SK-N-SH (cell line): ENCODE measurements around the gene CD274. TPM values are rescaled to one million over a fixed set of nuclear protein-coding genes. Genes with fewer than 3 reads are reported as not detected.

Experiments
- CTCF ChIA-PET: fragments of 300-600, 350-600 bp; formaldehyde crosslinking; extraction: SDS; loops from one replicate; lab custom pipeline; 2021; lab: Yijun Ruan, JAX
- POLR2A ChIA-PET: fragments of 350-600 bp; sonication (Branson Sonifier 250); formaldehyde crosslinking; extraction: SDS; loops from one replicate; lab custom pipeline; 2020; ENCODE audit warnings: antibody characterized with exemption, inconsistent platforms; lab: Yijun Ruan, JAX
- DNase-seq: peaks from one replicate; pipeline ENCODE4 v3.0.0; 2012
- H2AFZ ChIP-seq: fragments of 200-600 bp; sonication (generic); 2 replicates; pipeline ENCODE4 v1.8.1; 2016; ENCODE audit warnings: antibody characterized with exemption, mild to moderate bottlenecking, low read depth
- H3F3A ChIP-seq: fragments of 200-600 bp; sonication (generic); replicated peaks from 2 replicates; pipeline ENCODE3; 2016; ENCODE audit warnings: antibody characterized with exemption, mild to moderate bottlenecking; ENCODE audit not compliant: insufficient read depth
- H3K27ac ChIP-seq, 2 experiments: fragments of 200-500 bp in 1 of 2; fragments of 200-600 bp in 1 of 2; sonication (Bioruptor generic) in 1 of 2; sonication (generic), shearing (Covaris generic) in 1 of 2; 2 replicates each; pipeline versions ENCODE4 v1.5.1 to v1.6.1; 2014 to 2016; ENCODE audit warnings: low read depth in 2 of 2, inconsistent platforms in 1 of 2, low read length in 1 of 2, mild to moderate bottlenecking in 1 of 2, mixed read lengths in 1 of 2
- H3K27me3 ChIP-seq: fragments of 200-600 bp; sonication (generic), shearing (Covaris generic); 2 replicates; pipeline ENCODE4 v1.6.1; 2016; ENCODE audit warnings: mixed run types; ENCODE audit not compliant: insufficient read depth
- H3K36me3 ChIP-seq, 2 experiments: fragments of 200-500 bp in 1 of 2; fragments of 200-600 bp in 1 of 2; sonication (Bioruptor generic) in 1 of 2; sonication (generic) in 1 of 2; replicated peaks in 1 of 2; 2 replicates each; pipeline versions ENCODE3 to v1.5.1; 2014 to 2016; ENCODE audit warnings: low read length in 1 of 2, mild to moderate bottlenecking in 1 of 2; ENCODE audit not compliant: insufficient read depth in 2 of 2, control insufficient read depth in 1 of 2
- H3K4me1 ChIP-seq, 2 experiments: fragments of 200-500 bp in 1 of 2; fragments of 200-600 bp in 1 of 2; sonication (Bioruptor generic) in 1 of 2; sonication (generic), shearing (Covaris generic) in 1 of 2; 2 replicates each; pipeline versions ENCODE4 v1.5.1 to v1.6.1; 2014 to 2016; ENCODE audit warnings: low read depth in 1 of 2, low read length in 1 of 2, mixed run types in 1 of 2; ENCODE audit not compliant: insufficient read depth in 2 of 2, control insufficient read depth in 1 of 2
- H3K4me2 ChIP-seq: fragments of 200-600 bp; sonication (generic), shearing (Covaris generic); 2 replicates; pipeline ENCODE4 v1.6.1; 2017; ENCODE audit warnings: mixed run types
- H3K4me3 ChIP-seq, 2 experiments: fragments of 200-500 bp in 1 of 2; fragments of 200-600 bp in 1 of 2; sonication (Bioruptor generic) in 1 of 2; sonication (generic), shearing (Covaris generic) in 1 of 2; 2 replicates each; pipeline versions ENCODE4 v1.5.1 to v1.8.1; 2014 to 2016; ENCODE audit warnings: low read depth in 2 of 2, inconsistent platforms in 1 of 2, low read length in 1 of 2, mild to moderate bottlenecking in 1 of 2, mixed read lengths in 1 of 2, moderate library complexity in 1 of 2
- H3K79me2 ChIP-seq: fragments of 200-600 bp; sonication (generic); 2 replicates; pipeline ENCODE4 v1.8.1; 2017; ENCODE audit warnings: mild to moderate bottlenecking; ENCODE audit not compliant: insufficient read depth
- H3K9ac ChIP-seq: fragments of 200-600 bp; sonication (generic); 2 replicates; pipeline ENCODE4 v1.6.1; 2017; ENCODE audit warnings: mixed run types
- H3K9me2 ChIP-seq: fragments of 200-600 bp; sonication (generic); 2 replicates; pipeline ENCODE4 v1.6.1; 2017; ENCODE audit warnings: mixed run types
- H3K9me3 ChIP-seq: fragments of 200-600 bp; sonication (generic); 2 replicates; pipeline ENCODE4 v1.6.1; 2017; ENCODE audit warnings: mixed run types, mild to moderate bottlenecking, moderate library complexity
- H4K20me1 ChIP-seq: fragments of 200-600 bp; sonication (generic); 2 replicates; pipeline ENCODE4 v1.6.1; 2017; ENCODE audit warnings: mild to moderate bottlenecking, mixed run types; ENCODE audit not compliant: insufficient read depth
- ELF1 ChIP-seq: IDR thresholded peaks from 2 replicates; pipeline ENCODE4 v1.4.0; 2012
- FOXJ3 ChIP-seq: sonication (generic); formaldehyde crosslinking; IDR thresholded peaks from 2 replicates; pipeline ENCODE4 v1.5.1; 2020; ENCODE audit warnings: mild to moderate bottlenecking, missing genetic modification reagents
- FOXM1 ChIP-seq: IDR thresholded peaks from 2 replicates; pipeline ENCODE4 v1.4.0; 2012; ENCODE audit warnings: low read depth, mild to moderate bottlenecking
- GABPA ChIP-seq: IDR thresholded peaks from 2 replicates; pipeline ENCODE4 v1.4.0; 2012; ENCODE audit warnings: low read depth, mild to moderate bottlenecking
- JUND ChIP-seq: IDR thresholded peaks from 2 replicates; pipeline ENCODE4 v1.4.0; 2012
- MEF2A ChIP-seq: IDR thresholded peaks from 2 replicates; pipeline ENCODE4 v1.4.0; 2012; ENCODE audit warnings: low read depth, borderline replicate concordance
- NFIC ChIP-seq: IDR thresholded peaks from 2 replicates; pipeline ENCODE4 v1.4.0; 2012; ENCODE audit warnings: borderline replicate concordance
- POLR2AphosphoS5 ChIP-seq: IDR thresholded peaks from 2 replicates; pipeline ENCODE4 v1.6.1; 2012; ENCODE audit warnings: low read depth, low read length
- RAD21 ChIP-seq: IDR thresholded peaks from 2 replicates; pipeline ENCODE4 v1.6.1; 2012; ENCODE audit warnings: mild to moderate bottlenecking, low read length
- RCOR1 ChIP-seq: fragments of 150-350 bp; IDR thresholded peaks from 2 replicates; pipeline ENCODE4 v1.6.1; 2017; ENCODE audit warnings: antibody characterized with exemption, low read length
- TAF1 ChIP-seq: IDR thresholded peaks from 2 replicates; pipeline ENCODE4 v1.6.1; 2012; ENCODE audit warnings: low read depth, mild to moderate bottlenecking, low read length, moderate library complexity, borderline replicate concordance
- YY1 ChIP-seq: IDR thresholded peaks from 2 replicates; pipeline ENCODE4 v1.4.0; 2012; ENCODE audit warnings: low read depth, mild to moderate bottlenecking
- WGBS: methylation state at CpG from one replicate; pipeline ENCODE4 v1.1.6; 2017; ENCODE audit warnings: low lambda C conversion rate; 5-methylcytosine and 5-hydroxymethylcytosine counted together
- polyA plus RNA-seq, 3 experiments: library from polyadenylated mRNA; depleted of rRNA; stranded (reverse); fragments of >200 nt; gene quantifications; 2 replicates each; pipeline ENCODE4 v1.2.3, GENCODE V29; 2012
- TF ChIP-seq, protein P1 (sequence below): fragments of 200-600 bp; sonication (generic); IDR thresholded peaks from 2 replicates; pipeline ENCODE4 v1.6.1; 2017; ENCODE audit warnings: antibody characterized with exemption, mild to moderate bottlenecking, moderate library complexity
- TF ChIP-seq, protein P2 (sequence below): fragments of 150-350 bp; IDR thresholded peaks from 2 replicates; pipeline ENCODE4 v1.6.1; 2017; ENCODE audit warnings: antibody characterized with exemption, low read length, low read depth, borderline replicate concordance
- TF ChIP-seq, protein P3 (sequence below): fragments of 150-350 bp; IDR thresholded peaks from 2 replicates; pipeline ENCODE4 v1.6.1; 2016; ENCODE audit warnings: mild to moderate bottlenecking, low read depth, low read length
- TF ChIP-seq, protein P4 (sequence below): IDR thresholded peaks from 2 replicates; pipeline ENCODE4 v1.4.0; 2012; ENCODE audit warnings: low read depth

The CD274 gene
- polyA plus RNA-seq, 1 of the 3 experiments (the other 2 are of a cell fraction): 25.8 TPM

DNA sequence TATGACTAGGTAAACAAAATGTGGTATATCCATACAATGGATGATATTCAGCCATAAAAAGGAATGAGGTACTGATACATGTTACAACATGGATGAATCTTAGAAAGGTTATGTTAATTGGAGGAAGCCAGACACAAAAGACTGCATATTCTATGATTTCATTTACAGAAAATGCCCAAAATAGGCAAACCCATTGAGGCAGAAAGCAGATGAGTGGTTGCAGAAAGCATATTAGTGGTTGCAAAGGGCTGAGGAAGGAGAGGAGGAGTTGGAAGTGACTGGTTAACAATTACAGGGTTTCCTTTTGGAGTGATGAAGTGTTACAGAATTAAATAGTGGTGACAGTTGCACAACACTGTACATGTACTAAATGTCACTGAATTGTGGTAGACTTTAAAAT lies 30.4 kb upstream of the CD274 start:
- H3K9ac ChIP-seq: no peak overlapping the region
- CTCF ChIA-PET: no interaction called here
- H3K36me3 ChIP-seq: no peaks in the 10 kb centered on the region
- H3K27me3 ChIP-seq: no peaks in the 10 kb centered on the region
- no peak overlapping the region for H3K27ac ChIP-seq
- no peak overlapping the region for H3K4me2 ChIP-seq
- H3K9me3 ChIP-seq: no peaks in the 10 kb centered on the region
- H3K4me1 ChIP-seq: no peaks in the 10 kb centered on the region
- H3F3A ChIP-seq: no peaks in the 10 kb centered on the region
- no peaks in the 10 kb centered on the region for H3K9me2 ChIP-seq
- H4K20me1 ChIP-seq: no peaks in the 10 kb centered on the region
- POLR2A ChIA-PET: no interaction called here
- no peak overlapping the region for H2AFZ ChIP-seq
- TF ChIP-seq, protein P1, sequence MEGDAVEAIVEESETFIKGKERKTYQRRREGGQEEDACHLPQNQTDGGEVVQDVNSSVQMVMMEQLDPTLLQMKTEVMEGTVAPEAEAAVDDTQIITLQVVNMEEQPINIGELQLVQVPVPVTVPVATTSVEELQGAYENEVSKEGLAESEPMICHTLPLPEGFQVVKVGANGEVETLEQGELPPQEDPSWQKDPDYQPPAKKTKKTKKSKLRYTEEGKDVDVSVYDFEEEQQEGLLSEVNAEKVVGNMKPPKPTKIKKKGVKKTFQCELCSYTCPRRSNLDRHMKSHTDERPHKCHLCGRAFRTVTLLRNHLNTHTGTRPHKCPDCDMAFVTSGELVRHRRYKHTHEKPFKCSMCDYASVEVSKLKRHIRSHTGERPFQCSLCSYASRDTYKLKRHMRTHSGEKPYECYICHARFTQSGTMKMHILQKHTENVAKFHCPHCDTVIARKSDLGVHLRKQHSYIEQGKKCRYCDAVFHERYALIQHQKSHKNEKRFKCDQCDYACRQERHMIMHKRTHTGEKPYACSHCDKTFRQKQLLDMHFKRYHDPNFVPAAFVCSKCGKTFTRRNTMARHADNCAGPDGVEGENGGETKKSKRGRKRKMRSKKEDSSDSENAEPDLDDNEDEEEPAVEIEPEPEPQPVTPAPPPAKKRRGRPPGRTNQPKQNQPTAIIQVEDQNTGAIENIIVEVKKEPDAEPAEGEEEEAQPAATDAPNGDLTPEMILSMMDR: no peak
- TF ChIP-seq TAF1: no peak
- TF ChIP-seq, protein P2, sequence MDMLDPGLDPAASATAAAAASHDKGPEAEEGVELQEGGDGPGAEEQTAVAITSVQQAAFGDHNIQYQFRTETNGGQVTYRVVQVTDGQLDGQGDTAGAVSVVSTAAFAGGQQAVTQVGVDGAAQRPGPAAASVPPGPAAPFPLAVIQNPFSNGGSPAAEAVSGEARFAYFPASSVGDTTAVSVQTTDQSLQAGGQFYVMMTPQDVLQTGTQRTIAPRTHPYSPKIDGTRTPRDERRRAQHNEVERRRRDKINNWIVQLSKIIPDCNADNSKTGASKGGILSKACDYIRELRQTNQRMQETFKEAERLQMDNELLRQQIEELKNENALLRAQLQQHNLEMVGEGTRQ: no peak
- TF ChIP-seq MEF2A: no peak
- no peak for TF ChIP-seq RAD21
- no peak for TF ChIP-seq POLR2AphosphoS5
- TF ChIP-seq, protein P3, sequence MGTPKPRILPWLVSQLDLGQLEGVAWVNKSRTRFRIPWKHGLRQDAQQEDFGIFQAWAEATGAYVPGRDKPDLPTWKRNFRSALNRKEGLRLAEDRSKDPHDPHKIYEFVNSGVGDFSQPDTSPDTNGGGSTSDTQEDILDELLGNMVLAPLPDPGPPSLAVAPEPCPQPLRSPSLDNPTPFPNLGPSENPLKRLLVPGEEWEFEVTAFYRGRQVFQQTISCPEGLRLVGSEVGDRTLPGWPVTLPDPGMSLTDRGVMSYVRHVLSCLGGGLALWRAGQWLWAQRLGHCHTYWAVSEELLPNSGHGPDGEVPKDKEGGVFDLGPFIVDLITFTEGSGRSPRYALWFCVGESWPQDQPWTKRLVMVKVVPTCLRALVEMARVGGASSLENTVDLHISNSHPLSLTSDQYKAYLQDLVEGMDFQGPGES: no peak
- no peak for TF ChIP-seq RCOR1
- TF ChIP-seq YY1: no peak
- no peak for TF ChIP-seq NFIC
- no peak for TF ChIP-seq JUND
- no peak overlapping the region for H3K4me3 ChIP-seq
- no peaks in the 10 kb centered on the region for H3K79me2 ChIP-seq
- DNase-seq: no peak

DNA sequence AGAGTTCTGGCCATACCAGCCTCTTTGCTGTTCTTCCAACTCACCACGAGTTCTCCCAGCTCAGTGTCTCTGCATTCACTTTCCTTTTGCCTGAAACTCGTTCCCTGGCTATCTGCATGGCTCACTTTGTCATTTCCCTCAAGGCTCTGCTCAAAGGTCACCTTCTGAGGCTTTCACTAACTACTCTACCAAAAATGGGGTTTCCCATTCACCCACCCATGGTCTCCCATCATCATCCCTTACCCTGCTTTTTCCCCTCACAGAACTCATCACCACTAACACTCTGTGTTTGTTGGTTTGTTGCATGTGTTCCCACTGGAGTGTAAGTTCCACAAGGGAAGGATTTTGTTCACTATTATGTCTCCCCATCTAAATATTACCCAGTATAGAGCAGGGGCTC lies 29.2 kb upstream of the CD274 start:
- 89% methylated on average over 2 of the region's 2 CpGs for WGBS
- ChIA-PET POLR2A (no interaction called here), CTCF (no interaction called here)
- no peaks in the 10 kb centered on the region for H3K36me3 ChIP-seq
- no peak overlapping the region for H2AFZ ChIP-seq
- H3K9me2 ChIP-seq: no peaks in the 10 kb centered on the region
- no peak for DNase-seq
- H3K9me3 ChIP-seq: no peaks in the 10 kb centered on the region
- no peak overlapping the region for H3K4me3 ChIP-seq
- H3K9ac ChIP-seq: no peak overlapping the region
- no peaks in the 10 kb centered on the region for H3K4me1 ChIP-seq
- H3K79me2 ChIP-seq: no peaks in the 10 kb centered on the region
- H4K20me1 ChIP-seq: no peaks in the 10 kb centered on the region
- no peaks in the 10 kb centered on the region for H3K27me3 ChIP-seq
- TF ChIP-seq, protein P2: no peak
- TF ChIP-seq, protein P1: no peak
- no peak for TF ChIP-seq FOXM1
- TF ChIP-seq ELF1: no peak
- TF ChIP-seq RAD21: no peak
- TF ChIP-seq, protein P4, sequence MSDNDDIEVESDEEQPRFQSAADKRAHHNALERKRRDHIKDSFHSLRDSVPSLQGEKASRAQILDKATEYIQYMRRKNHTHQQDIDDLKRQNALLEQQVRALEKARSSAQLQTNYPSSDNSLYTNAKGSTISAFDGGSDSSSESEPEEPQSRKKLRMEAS: no peak
- no peak for TF ChIP-seq GABPA
- no peak for TF ChIP-seq RCOR1
- TF ChIP-seq YY1: no peak
- TF ChIP-seq FOXJ3 (CRISPR knock-in tag): no peak
- H3F3A ChIP-seq: peaks cover 4% of the 10 kb centered on the region
- H3K4me2 ChIP-seq: no peak overlapping the region
- H3K27ac ChIP-seq: no peak overlapping the region
